Activated CD4-positive, alpha-beta T cell treated with anti-CD3 and anti-CD28 coated beads for 24 hours (primary cell): ENCODE data around the gene EBI3.
"Not testable (repeated sequence)": the region's sequence is repeated elsewhere in the genome, so short reads cannot be mapped to it uniquely, and the experiment has no call there.

Experiments used
- DNase-seq, 2 donors: peaks; one replicate each; pipeline ENCODE4 v3.0.0-alpha.2; 2020; ENCODE audit warnings: low read depth in 2 of 2

EBI3 gene

DNA sequence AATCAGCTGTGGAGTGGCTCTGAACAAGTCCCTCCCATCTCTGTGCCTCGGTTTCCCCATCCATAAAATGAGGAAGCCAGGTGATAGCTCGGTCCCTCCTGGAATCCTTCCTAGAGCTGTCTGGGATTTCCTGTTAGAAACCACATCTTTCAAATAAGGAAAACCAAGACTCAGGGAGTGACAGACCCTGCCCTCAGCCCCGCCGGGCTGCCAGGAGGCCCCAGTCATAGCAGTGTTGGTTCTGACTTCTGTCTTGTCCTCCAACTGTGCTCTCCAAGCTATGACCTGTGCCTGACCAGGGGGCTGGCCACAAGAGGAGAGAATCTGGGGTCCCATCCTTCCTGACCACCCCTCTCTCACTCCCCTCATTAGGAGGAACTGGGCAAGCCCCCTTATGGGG lies 48.7 kb downstream of the EBI3 start:
- DNase-seq: no peak

DNA sequence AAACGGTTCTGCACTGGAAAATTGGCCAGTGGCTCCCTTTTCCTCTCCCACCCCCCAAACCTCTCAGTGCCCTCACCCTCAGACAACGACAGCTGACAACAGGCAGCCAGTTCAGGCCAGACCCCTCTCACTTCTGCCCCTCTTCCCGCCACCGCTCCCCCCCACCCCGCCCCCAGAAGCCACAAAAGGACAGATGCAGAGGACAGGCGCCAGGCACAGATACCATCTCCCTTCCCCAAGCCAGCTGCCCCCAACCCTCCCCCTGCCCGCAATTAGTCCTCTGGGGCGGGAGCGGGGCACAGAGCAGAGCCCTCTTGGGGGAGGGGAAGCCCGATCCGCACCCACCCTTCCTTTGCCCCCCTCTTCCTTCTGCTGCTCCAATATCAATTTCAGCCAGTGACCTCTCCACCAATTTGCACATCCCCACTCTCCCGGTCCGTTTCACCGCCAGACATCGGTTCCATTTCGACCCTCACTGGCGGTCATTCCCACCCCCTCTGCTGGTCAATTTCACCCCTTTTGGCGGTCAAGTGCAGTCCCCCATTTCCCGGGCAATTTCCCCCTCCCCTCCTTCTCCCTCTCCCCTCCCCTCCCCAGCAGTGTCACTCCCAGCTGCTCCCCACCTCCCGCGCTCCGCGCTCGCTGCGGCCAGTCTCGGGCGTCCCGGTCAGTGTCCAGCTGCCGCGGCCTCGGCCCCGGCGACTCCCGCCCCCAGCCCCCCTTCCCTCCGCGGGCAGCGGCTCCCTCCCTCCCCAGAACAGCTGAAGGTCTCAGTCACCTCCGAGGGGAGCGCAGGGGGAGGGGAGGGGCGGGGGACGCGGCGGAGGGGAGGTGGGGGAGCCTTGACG lies 49.3 kb downstream of the EBI3 start, which contains the start of gene SHD:
TSS of gene SHD (plus strand) at position 848 of the 848 bp plus-strand sequence. CDS start 798 bp downstream, outside the sequence.
- DNase-seq: no peak

DNA sequence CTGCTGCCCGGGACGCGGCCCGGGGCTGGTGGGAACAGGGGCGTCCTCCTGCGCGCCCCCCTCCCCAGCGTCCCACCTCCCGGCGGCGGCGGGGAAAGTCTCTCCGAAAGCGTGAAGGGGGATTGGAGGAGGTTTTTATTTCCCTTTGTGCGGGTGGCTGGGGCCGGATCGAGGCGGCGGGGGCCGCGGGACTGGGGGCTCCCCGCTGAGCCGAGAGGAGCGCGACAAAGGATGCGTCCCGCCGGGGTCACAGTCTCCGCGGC lies 49.9 kb downstream of the EBI3 start:
- no peak for DNase-seq

DNA sequence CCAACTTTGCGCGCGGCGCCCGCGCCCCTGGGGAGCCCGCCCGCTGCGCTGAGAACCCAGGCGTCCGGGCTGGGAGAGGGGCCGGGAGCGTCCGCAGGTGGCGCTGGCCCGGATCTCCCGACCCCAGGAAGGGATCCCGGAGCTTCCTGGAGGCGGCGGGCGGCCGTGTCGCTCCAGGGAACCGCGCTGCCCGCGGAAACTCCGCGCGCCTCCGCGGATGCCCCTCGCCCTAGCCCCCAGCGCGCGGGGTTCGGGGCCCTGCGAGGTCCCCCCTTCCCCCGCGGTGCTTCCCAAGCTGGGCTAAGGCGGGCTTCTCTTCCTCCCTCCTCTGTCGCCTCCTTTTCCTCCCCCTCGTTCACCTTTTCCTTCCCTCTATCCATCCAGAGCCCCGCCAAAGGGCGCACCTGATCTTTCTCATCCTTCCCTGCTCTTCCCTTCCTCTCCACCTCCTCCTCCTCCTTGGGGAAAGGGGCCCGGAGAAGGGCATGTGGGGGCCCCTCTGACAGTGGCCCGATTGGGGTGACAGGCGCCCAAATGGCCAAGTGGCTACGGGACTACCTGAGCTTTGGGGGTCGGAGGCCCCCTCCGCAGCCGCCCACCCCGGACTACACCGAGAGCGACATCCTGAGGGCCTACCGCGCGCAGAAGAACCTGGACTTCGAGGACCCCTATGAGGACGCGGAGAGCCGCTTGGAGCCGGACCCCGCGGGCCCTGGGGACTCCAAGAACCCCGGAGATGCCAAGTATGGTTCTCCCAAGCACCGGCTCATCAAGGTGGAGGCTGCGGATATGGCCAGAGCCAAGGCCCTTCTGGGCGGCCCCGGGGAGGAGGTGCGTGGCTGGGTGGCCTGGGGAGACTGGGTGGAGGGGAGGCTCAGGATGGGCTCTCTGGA lies 50.5 kb downstream of the EBI3 start:
- no peak for DNase-seq

GRCh38 chr19:4284176-4284958 lies 55.0 kb downstream of the EBI3 start:
- DNase-seq: no peak

DNA sequence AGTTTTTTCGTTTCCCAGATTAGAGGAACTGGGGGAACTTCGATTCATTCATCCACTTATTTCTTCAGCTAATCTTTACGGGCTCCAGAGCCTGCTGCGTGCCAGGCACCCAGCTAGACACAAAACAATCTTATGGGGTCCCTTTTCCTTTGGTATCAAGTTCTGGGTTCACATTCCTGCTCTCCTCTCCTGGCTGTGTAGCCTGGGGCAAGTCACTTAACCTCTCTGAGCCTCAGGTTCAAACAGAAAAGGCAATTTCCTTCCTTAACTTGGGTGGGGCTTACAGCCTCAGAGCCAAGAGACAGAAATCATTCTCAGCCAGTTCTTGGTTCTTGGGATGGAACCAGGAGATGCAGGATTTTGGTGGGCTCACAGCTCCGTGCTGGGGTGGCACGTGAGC lies 55.7 kb downstream of the EBI3 start:
- DNase-seq: no peak

DNA sequence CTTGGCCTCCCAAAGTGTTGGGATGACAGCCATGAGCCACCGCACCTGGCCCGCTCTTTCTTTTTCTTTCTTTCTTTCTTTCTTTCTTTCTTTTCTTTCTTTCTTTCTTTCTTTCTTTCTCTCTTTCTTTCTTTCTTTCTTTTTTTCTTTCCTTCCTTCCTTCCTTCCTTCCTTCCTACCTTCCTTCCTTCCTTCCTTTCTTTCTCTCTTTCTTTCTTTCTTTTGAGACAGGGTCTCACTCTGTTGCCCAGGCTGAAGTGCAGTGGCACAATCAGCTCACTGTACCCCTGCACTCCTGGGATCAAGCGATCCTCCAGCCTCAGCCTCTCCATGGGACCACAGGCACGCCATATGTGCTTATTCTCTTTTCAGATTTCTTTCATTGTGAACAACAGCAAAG lies 56.8 kb downstream of the EBI3 start:
- not testable (repeated sequence) for DNase-seq
